ENCODE results near the gene ZFAND3. TPM values are rescaled to one million over a fixed set of nuclear protein-coding genes. Genes with fewer than 3 reads are reported as not detected.

Gene ZFAND3
- total and polyA plus RNA-seq, 2 of the 4 experiments (the other 2 are of a cell fraction): 10.9 to 26.7 TPM

DNA sequence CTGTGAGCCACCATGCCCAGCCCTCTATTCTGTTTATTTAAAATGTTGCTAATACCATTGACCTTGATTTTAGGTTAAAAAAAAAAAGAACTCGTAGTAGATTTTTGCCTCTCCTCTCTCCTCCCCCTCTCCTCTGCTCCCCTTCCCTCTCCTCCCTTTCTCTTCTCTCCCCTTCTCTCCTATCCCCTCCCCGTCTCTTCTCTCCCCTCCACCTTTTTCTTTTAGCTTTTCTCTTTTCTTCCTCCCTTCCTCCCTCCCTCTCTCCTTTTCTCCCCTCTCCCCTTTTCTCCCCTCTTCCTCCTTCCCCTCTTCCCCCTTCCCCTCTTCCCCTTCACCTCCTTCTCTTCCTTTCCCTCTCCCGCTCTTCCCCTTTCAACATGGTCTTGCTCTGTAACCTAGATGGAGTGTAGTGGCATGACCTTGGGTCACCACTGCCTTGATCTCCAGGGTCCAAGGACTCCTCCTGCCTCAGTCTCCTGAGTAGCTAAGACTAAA is 223.8 kb downstream of the ZFAND3 start:
- peaks cover 6% of the 10 kb centered on the region for H3K9me1 ChIP-seq (ENCODE audit: insufficient read depth, low read length)
- H2AFZ ChIP-seq (replicated peaks; ENCODE audit: low read length, poor library complexity): no peak overlapping the region
- no peak overlapping the region for H3K56ac ChIP-seq (ENCODE audit: extremely low read depth, insufficient read depth, low read length)
- H2BK15ac ChIP-seq (ENCODE audit: low read depth, low read length): no peak overlapping the region
- H3K14ac ChIP-seq (replicated peaks; ENCODE audit: low read depth, low read length): no peak overlapping the region
- dilution Hi-C loops (cut with HindIII; ENCODE audit: low sequenced_read_pairs, unreplicated experiment): no loop called here
- TF ChIP-seq RCOR1 (IDR thresholded peaks at IDR 0.05; ENCODE audit: insufficient replicate concordance, low read length) (no peak), MAZ (IDR thresholded peaks at IDR 0.05; ENCODE audit: borderline replicate concordance, low read depth, low read length) (no peak), RFX5 (IDR thresholded peaks at IDR 0.05; ENCODE audit: low read depth, low read length) (no peak), MAFK (IDR thresholded peaks at IDR 0.05; ENCODE audit: low read depth, low read length) (no peak)
- no peak overlapping the region for H2AK5ac ChIP-seq (ENCODE audit: low read depth, low read length)
- in situ Hi-C loops (cut with MboI; ENCODE audit: low sequenced_read_pairs): no loop called here
- peak overlapping the region; percentile 23; the same call in 1 of the 2 replicates for H3K18ac ChIP-seq (ENCODE audit: low read depth, low read length)
- no peak overlapping the region for H2AK9ac ChIP-seq (replicated peaks; ENCODE audit: low read depth, low read length, poor library complexity)
- intact Hi-C loops (cut with micrococcal nuclease): no loop called here
- no peak overlapping the region for H2BK120ac ChIP-seq (ENCODE audit: low read depth, low read length)
- no peak overlapping the region for H3K4me2 ChIP-seq (ENCODE audit: low read depth, low read length)
- H3K4me1 ChIP-seq (ENCODE audit: control insufficient read depth, insufficient read depth, low read length): peaks cover 2% of the 10 kb centered on the region; the same call in 1 of the 2 replicates
- 100% methylated on average over 1 of the region's 3 CpGs for WGBS, 2 experiments (ENCODE audit: extremely low coverage in 2 of 2, insufficient read length in 1 of 2)
- H4K8ac ChIP-seq (ENCODE audit: low read depth in 2 of 2, low read length in 2 of 2): no peak overlapping the region
- H3K27ac ChIP-seq (ENCODE audit: insufficient read depth, low read length): no peak overlapping the region
- ATAC-seq (ENCODE audit: low read depth) (no peak), DNase-seq (no peak)
- H3K4ac ChIP-seq (ENCODE audit: low read depth, low read length): no peak overlapping the region
- H2BK5ac ChIP-seq (ENCODE audit: low read depth, low read length, poor library complexity, severe bottlenecking): no peak overlapping the region
- no peak overlapping the region for H4K5ac ChIP-seq (ENCODE audit: low read depth, low read length)
- H4K91ac ChIP-seq (ENCODE audit: insufficient read depth, low read depth, low read length): no peak overlapping the region
- H3K9me3 ChIP-seq (ENCODE audit: control insufficient read depth, insufficient read depth, low read length): no peaks in the 10 kb centered on the region
- peaks cover 31 to 63% of the 10 kb centered on the region in 2 experiments for H3K79me1 ChIP-seq (ENCODE audit: low read depth in 1 of 2, low read length in 2 of 2)
- no peak overlapping the region for H2BK20ac ChIP-seq (ENCODE audit: low read depth, low read length)
- H3K23ac ChIP-seq (ENCODE audit: low read depth, low read length): no peak overlapping the region
- H3K9ac ChIP-seq (ENCODE audit: low read depth, low read length): no peak overlapping the region
- H4K20me1 ChIP-seq (ENCODE audit: insufficient read depth, low read length): peaks cover 49% of the 10 kb centered on the region
- no peak overlapping the region for H3K4me3 ChIP-seq (ENCODE audit: insufficient read depth, low read depth, low read length)
- ChIA-PET CTCF (no interaction called here), POLR2A (ENCODE audit: unreplicated experiment) (no interaction called here)
- no peaks in the 10 kb centered on the region for H3K36me3 ChIP-seq (ENCODE audit: control insufficient read depth, insufficient read depth, low read length)
- no TSS peak for BruUV-seq (replicated peaks)
- H3K27me3 ChIP-seq (ENCODE audit: control insufficient read depth, insufficient read depth, low read length): no peaks in the 10 kb centered on the region

Data from IMR-90 (cell line).